ENCODE data around the gene DENR.

Gene DENR

GRCh38 chr12:122813310-122813713 is 60.7 kb downstream of the DENR start:
- no peak for TF ChIP-seq CTCF (IDR thresholded peaks at IDR 0.05; ENCODE audit: insufficient read depth, low read depth, low read length, missing control alignments)
- H3K4me3 ChIP-seq (ENCODE audit: low read depth, low read length), result no peak overlapping the region
- peak; percentile 69 for DNase-seq (ENCODE audit: low read depth)

- H3K4me3 ChIP-seq (ENCODE audit: low read depth, low read length), result no peak overlapping the region
- TF ChIP-seq CTCF (IDR thresholded peaks at IDR 0.05; ENCODE audit: insufficient read depth, low read depth, low read length, missing control alignments), result no peak
- DNase-seq (ENCODE audit: low read depth), result no peak
Measured at GRCh38 chr12:122819209-122819785, 66.7 kb downstream of the DENR start.

GRCh38 chr12:122820138-122820537 is 67.5 kb downstream of the DENR start:
- TF ChIP-seq CTCF (IDR thresholded peaks at IDR 0.05; ENCODE audit: insufficient read depth, low read depth, low read length, missing control alignments), result no peak
- no peak overlapping the region for H3K4me3 ChIP-seq (ENCODE audit: low read depth, low read length)
- DNase-seq (ENCODE audit: low read depth), result no peak

Data from GM12865 (cell line).